Nephron (organoid): Measurements from ENCODE around the gene COL6A5.
A peak's percentile ranks its signal among the peaks of the same experiment; 100 is the strongest.

Experiments used
- H3K27ac Mint-ChIP-seq, 3 experiments: 2 replicates each; pipeline ENCODE4 v1.8.0; 2020; ENCODE audit warnings: mixed read lengths in 3 of 3, mild to moderate bottlenecking in 2 of 3, moderate library complexity in 1 of 3
- H3K27me3 Mint-ChIP-seq: 2 replicates; pipeline ENCODE4 v1.8.0; 2021; ENCODE audit warnings: low read depth, mild to moderate bottlenecking, moderate library complexity, mixed read lengths
- H3K36me3 Mint-ChIP-seq: 2 replicates; pipeline ENCODE4 v1.8.0; 2020; ENCODE audit warnings: low read depth, mixed read lengths
- H3K4me1 Mint-ChIP-seq: 2 replicates; pipeline ENCODE4 v1.8.0; 2020; ENCODE audit warnings: mixed read lengths
- H3K4me3 Mint-ChIP-seq, 3 experiments: 2 replicates each; pipeline ENCODE4 v1.8.0; 2020; ENCODE audit warnings: mild to moderate bottlenecking in 3 of 3, mixed read lengths in 3 of 3, moderate library complexity in 2 of 3
- H3K9me3 Mint-ChIP-seq: 2 replicates; pipeline ENCODE4 v1.8.0; 2020; ENCODE audit warnings: mixed read lengths
- TF ChIP-seq, protein P1 (sequence below), 3 experiments: fragments of 200-600 bp; sonication (generic); IDR thresholded peaks; one replicate each; pipeline ENCODE4 v1.5.0; 2021; ENCODE audit warnings: antibody characterized with exemption in 3 of 3; ENCODE audit not compliant: unreplicated experiment in 3 of 3

The COL6A5 gene

DNA sequence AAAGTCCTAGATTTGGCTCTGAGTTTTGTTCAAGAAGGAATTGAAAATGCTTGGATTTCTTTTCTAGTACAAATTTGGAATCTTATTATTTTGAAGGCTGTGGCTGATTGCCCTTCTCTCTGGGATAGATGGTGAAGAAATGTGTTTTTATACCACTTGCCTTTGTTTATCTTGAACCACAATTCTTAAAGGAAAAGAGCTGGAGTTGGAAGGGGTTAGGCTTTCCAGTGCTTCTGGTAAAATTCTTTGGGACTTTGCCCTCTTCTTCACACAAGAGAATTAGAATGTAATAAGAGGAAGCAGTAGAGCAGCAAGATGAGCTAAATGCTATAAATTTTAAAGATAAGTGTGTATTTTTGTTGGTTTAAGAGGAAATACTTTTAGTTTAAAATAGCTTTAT is 65.8 kb downstream of the COL6A5 start:
- H3K27ac Mint-ChIP-seq = peak overlapping the region in 1 of 3 experiments; percentile 38
- peaks cover 6% of the 10 kb centered on the region for H3K4me1 Mint-ChIP-seq
- H3K36me3 Mint-ChIP-seq = no peaks in the 10 kb centered on the region
- H3K9me3 Mint-ChIP-seq = peaks cover 18% of the 10 kb centered on the region
- TF ChIP-seq, protein P1, sequence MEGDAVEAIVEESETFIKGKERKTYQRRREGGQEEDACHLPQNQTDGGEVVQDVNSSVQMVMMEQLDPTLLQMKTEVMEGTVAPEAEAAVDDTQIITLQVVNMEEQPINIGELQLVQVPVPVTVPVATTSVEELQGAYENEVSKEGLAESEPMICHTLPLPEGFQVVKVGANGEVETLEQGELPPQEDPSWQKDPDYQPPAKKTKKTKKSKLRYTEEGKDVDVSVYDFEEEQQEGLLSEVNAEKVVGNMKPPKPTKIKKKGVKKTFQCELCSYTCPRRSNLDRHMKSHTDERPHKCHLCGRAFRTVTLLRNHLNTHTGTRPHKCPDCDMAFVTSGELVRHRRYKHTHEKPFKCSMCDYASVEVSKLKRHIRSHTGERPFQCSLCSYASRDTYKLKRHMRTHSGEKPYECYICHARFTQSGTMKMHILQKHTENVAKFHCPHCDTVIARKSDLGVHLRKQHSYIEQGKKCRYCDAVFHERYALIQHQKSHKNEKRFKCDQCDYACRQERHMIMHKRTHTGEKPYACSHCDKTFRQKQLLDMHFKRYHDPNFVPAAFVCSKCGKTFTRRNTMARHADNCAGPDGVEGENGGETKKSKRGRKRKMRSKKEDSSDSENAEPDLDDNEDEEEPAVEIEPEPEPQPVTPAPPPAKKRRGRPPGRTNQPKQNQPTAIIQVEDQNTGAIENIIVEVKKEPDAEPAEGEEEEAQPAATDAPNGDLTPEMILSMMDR (IDR thresholded peaks at IDR 0.05; ENCODE audit: unreplicated experiment in 3 of 3) = no peak
- no peak overlapping the region for H3K4me3 Mint-ChIP-seq
- H3K27me3 Mint-ChIP-seq = peaks cover 4% of the 10 kb centered on the region

DNA sequence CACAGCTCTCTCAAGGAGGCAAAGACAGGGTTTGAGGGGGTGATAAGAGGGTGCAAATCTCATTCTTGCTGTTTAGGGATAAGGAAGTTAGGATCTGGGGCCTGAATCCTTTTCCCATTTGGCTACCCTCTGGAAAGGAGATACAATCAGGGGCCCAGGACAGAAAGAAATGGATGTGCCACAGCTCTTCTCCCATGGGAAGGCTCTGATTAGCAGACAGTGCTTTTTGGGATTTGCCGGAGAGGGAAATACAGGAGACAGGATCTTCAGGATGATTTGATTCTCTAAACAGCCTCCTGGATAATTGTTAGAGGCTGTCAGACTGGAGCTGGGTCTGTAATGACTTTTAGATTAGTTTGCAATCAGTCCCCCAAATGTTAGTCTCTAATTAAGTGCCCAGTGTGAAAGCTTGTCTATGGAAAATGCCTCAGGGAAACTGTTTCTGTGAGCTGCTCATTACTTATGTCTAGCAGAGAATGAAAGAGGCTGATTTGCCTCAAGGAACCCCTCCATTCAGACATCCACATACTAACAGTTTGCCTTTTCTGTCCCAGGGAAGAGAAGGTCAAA is 67.6 kb downstream of the COL6A5 start:
- peaks cover 6% of the 10 kb centered on the region for H3K4me1 Mint-ChIP-seq
- H3K9me3 Mint-ChIP-seq = peaks cover 9% of the 10 kb centered on the region
- no peaks in the 10 kb centered on the region for H3K36me3 Mint-ChIP-seq
- TF ChIP-seq, protein P1 (IDR thresholded peaks at IDR 0.05; ENCODE audit: unreplicated experiment in 3 of 3) = no peak
- H3K4me3 Mint-ChIP-seq = no peak overlapping the region
- H3K27me3 Mint-ChIP-seq = no peaks in the 10 kb centered on the region
- H3K27ac Mint-ChIP-seq = no peak overlapping the region

DNA sequence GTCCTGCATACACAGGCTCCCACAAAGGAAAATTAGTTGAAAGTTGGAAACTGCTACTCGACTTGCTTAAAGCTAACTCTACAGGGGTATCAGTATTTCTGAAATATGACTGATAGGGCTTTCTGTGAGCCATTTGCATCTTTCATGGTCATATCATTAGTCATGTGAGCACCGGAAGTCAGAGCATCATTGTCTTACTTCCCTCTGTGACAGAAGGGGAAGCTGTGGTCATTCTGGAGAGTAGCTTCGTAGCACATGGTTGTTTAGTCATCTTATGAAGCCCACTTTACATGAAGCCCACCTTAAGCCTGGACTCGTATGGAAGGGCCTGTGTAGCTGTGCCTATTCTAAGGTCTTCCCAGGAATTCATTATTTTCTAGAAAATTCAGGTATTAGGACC is 69.0 kb downstream of the COL6A5 start:
- peaks cover 6% of the 10 kb centered on the region for H3K4me1 Mint-ChIP-seq
- no peak overlapping the region for H3K27ac Mint-ChIP-seq
- H3K4me3 Mint-ChIP-seq = no peak overlapping the region
- peaks cover under 1% of the 10 kb centered on the region for H3K9me3 Mint-ChIP-seq
- peaks cover 4% of the 10 kb centered on the region for H3K27me3 Mint-ChIP-seq
- TF ChIP-seq, protein P1 (IDR thresholded peaks at IDR 0.05; ENCODE audit: unreplicated experiment in 3 of 3) = no peak
- H3K36me3 Mint-ChIP-seq = no peaks in the 10 kb centered on the region

DNA sequence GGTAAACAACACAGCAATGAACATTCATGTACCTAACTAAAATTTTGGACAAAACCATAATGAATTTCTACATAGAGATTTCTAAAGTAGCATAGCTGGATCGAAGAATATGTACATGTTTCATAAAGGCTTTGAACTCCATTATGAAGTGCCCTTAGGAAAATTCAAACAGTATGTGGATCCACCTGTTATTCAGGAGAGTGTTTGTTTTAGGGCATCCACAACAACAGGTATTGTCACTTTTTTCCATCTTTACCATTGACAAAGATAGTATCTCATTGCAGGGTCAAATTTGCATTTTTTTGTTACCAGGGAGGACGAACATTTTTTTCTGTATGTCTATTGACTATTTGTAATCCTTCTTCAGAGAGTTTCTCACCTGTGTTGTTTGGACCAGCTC is 75.0 kb downstream of the COL6A5 start:
- no peaks in the 10 kb centered on the region for H3K4me1 Mint-ChIP-seq
- no peaks in the 10 kb centered on the region for H3K9me3 Mint-ChIP-seq
- H3K36me3 Mint-ChIP-seq = no peaks in the 10 kb centered on the region
- H3K27me3 Mint-ChIP-seq = peaks cover 4% of the 10 kb centered on the region
- H3K27ac Mint-ChIP-seq = no peak overlapping the region
- TF ChIP-seq, protein P1 (IDR thresholded peaks at IDR 0.05; ENCODE audit: unreplicated experiment in 3 of 3) = no peak
- no peak overlapping the region for H3K4me3 Mint-ChIP-seq

DNA sequence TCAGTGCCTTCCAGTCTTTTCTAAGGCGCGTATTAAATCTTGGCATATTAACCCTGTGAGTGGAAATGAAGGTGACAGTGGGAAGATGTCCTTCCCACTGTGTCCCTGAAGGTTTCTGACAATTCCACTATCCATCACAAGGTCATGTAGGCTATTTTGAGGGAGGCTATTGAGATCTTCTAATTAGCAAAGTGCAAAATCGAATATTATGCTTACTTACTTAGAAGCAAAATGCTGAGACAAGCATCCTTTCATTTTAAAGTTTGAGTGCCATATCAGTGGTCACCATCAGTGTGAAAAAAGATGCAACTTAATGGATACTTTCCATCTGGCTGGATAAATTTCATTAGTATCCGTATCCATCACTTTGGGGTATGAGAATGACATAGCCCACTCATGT is 77.6 kb downstream of the COL6A5 start:
- no peak overlapping the region for H3K27ac Mint-ChIP-seq
- no peak overlapping the region for H3K4me3 Mint-ChIP-seq
- TF ChIP-seq, protein P1 (IDR thresholded peaks at IDR 0.05; ENCODE audit: unreplicated experiment in 3 of 3) = no peak
- H3K4me1 Mint-ChIP-seq = no peaks in the 10 kb centered on the region
- H3K9me3 Mint-ChIP-seq = no peaks in the 10 kb centered on the region
- H3K36me3 Mint-ChIP-seq = no peaks in the 10 kb centered on the region
- H3K27me3 Mint-ChIP-seq = peaks cover 4% of the 10 kb centered on the region

DNA sequence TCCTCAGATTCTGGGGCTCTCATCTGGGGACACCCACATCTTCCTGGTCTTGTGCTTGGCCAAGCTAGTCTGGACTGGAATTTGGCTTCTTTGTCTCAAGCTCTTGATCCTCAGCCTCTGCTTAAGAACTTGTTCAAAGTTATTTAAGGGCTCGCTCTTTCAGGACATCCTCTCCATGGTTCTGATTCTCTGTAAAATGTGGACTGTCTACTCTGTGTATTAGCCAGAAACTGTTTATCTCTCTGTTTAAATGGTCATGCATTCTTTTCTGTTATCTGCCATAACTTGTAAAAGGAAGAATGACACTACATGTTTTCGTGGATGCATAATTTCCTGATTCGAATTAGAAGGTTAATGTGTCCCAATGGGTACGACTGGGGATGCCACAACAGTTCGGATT is 79.4 kb downstream of the COL6A5 start:
- Mint-ChIP-seq H3K27ac (no peak overlapping the region), H3K27me3 (no peaks in the 10 kb centered on the region), H3K4me3 (no peak overlapping the region), H3K36me3 (no peaks in the 10 kb centered on the region), H3K4me1 (no peaks in the 10 kb centered on the region), H3K9me3 (no peaks in the 10 kb centered on the region)
- TF ChIP-seq, protein P1 (IDR thresholded peaks at IDR 0.05; ENCODE audit: unreplicated experiment in 3 of 3) = no peak
